GM12874 (cell line): ENCODE measurements around the gene NAB1.
A peak's percentile ranks its signal among the peaks of the same experiment; 100 is the strongest.

Experiments
- CTCF ChIP-seq: IDR thresholded peaks from 2 replicates; pipeline ENCODE4 v1.5.1; 2011; ENCODE audit warnings: low read depth, mild to moderate bottlenecking, control low read depth, low read length, moderate library complexity; ENCODE audit not compliant: insufficient read depth

The NAB1 gene

GRCh38 chr2:190635781-190636180, 13.1 kb upstream of the NAB1 start:
- peak; percentile 40; the same call in 1 of the 2 replicates for TF ChIP-seq CTCF

- TF ChIP-seq CTCF: no peak
These were observed 12.5 kb upstream of the NAB1 start for GRCh38 chr2:190636361-190636760.

GRCh38 chr2:190637281-190637734, 11.6 kb upstream of the NAB1 start:
- no peak for TF ChIP-seq CTCF

GRCh38 chr2:190637903-190638618, 10.8 kb upstream of the NAB1 start:
- TF ChIP-seq CTCF: no peak

GRCh38 chr2:190640117-190640516, 8.8 kb upstream of the NAB1 start:
- TF ChIP-seq CTCF: no peak

GRCh38 chr2:190641469-190641868, 7.4 kb upstream of the NAB1 start:
- TF ChIP-seq CTCF: no peak

- no peak for TF ChIP-seq CTCF
These were observed 1.9 kb upstream of the NAB1 start for GRCh38 chr2:190646780-190647522.
